SK-N-SH (cell line): ENCODE results near the gene MAF. TPM values are rescaled to one million over a fixed set of nuclear protein-coding genes. Genes with fewer than 3 reads are reported as not detected.

ENCODE experiments used
- CTCF ChIA-PET: fragments of 300-600, 350-600 bp; formaldehyde crosslinking; extraction: SDS; loops from one replicate; lab custom pipeline; 2021; lab: Yijun Ruan, JAX
- POLR2A ChIA-PET: fragments of 350-600 bp; sonication (Branson Sonifier 250); formaldehyde crosslinking; extraction: SDS; loops from one replicate; lab custom pipeline; 2020; ENCODE audit warnings: antibody characterized with exemption, inconsistent platforms; lab: Yijun Ruan, JAX
- DNase-seq: peaks from one replicate; pipeline ENCODE4 v3.0.0; 2012
- H2AFZ ChIP-seq: fragments of 200-600 bp; sonication (generic); 2 replicates; pipeline ENCODE4 v1.8.1; 2016; ENCODE audit warnings: antibody characterized with exemption, mild to moderate bottlenecking, low read depth
- H3F3A ChIP-seq: fragments of 200-600 bp; sonication (generic); replicated peaks from 2 replicates; pipeline ENCODE3; 2016; ENCODE audit warnings: antibody characterized with exemption, mild to moderate bottlenecking; ENCODE audit not compliant: insufficient read depth
- H3K27ac ChIP-seq, 2 experiments: fragments of 200-500 bp in 1 of 2; fragments of 200-600 bp in 1 of 2; sonication (Bioruptor generic) in 1 of 2; sonication (generic), shearing (Covaris generic) in 1 of 2; 2 replicates each; pipeline versions ENCODE4 v1.5.1 to v1.6.1; 2014 to 2016; ENCODE audit warnings: low read depth in 2 of 2, inconsistent platforms in 1 of 2, low read length in 1 of 2, mild to moderate bottlenecking in 1 of 2, mixed read lengths in 1 of 2
- H3K27me3 ChIP-seq: fragments of 200-600 bp; sonication (generic), shearing (Covaris generic); 2 replicates; pipeline ENCODE4 v1.6.1; 2016; ENCODE audit warnings: mixed run types; ENCODE audit not compliant: insufficient read depth
- H3K36me3 ChIP-seq, 2 experiments: fragments of 200-500 bp in 1 of 2; fragments of 200-600 bp in 1 of 2; sonication (Bioruptor generic) in 1 of 2; sonication (generic) in 1 of 2; replicated peaks in 1 of 2; 2 replicates each; pipeline versions ENCODE3 to v1.5.1; 2014 to 2016; ENCODE audit warnings: low read length in 1 of 2, mild to moderate bottlenecking in 1 of 2; ENCODE audit not compliant: insufficient read depth in 2 of 2, control insufficient read depth in 1 of 2
- H3K4me1 ChIP-seq, 2 experiments: fragments of 200-500 bp in 1 of 2; fragments of 200-600 bp in 1 of 2; sonication (Bioruptor generic) in 1 of 2; sonication (generic), shearing (Covaris generic) in 1 of 2; 2 replicates each; pipeline versions ENCODE4 v1.5.1 to v1.6.1; 2014 to 2016; ENCODE audit warnings: low read depth in 1 of 2, low read length in 1 of 2, mixed run types in 1 of 2; ENCODE audit not compliant: insufficient read depth in 2 of 2, control insufficient read depth in 1 of 2
- H3K4me2 ChIP-seq: fragments of 200-600 bp; sonication (generic), shearing (Covaris generic); 2 replicates; pipeline ENCODE4 v1.6.1; 2017; ENCODE audit warnings: mixed run types
- H3K4me3 ChIP-seq, 2 experiments: fragments of 200-500 bp in 1 of 2; fragments of 200-600 bp in 1 of 2; sonication (Bioruptor generic) in 1 of 2; sonication (generic), shearing (Covaris generic) in 1 of 2; 2 replicates each; pipeline versions ENCODE4 v1.5.1 to v1.8.1; 2014 to 2016; ENCODE audit warnings: low read depth in 2 of 2, inconsistent platforms in 1 of 2, low read length in 1 of 2, mild to moderate bottlenecking in 1 of 2, mixed read lengths in 1 of 2, moderate library complexity in 1 of 2
- H3K79me2 ChIP-seq: fragments of 200-600 bp; sonication (generic); 2 replicates; pipeline ENCODE4 v1.8.1; 2017; ENCODE audit warnings: mild to moderate bottlenecking; ENCODE audit not compliant: insufficient read depth
- H3K9ac ChIP-seq: fragments of 200-600 bp; sonication (generic); 2 replicates; pipeline ENCODE4 v1.6.1; 2017; ENCODE audit warnings: mixed run types
- H3K9me2 ChIP-seq: fragments of 200-600 bp; sonication (generic); 2 replicates; pipeline ENCODE4 v1.6.1; 2017; ENCODE audit warnings: mixed run types
- H3K9me3 ChIP-seq: fragments of 200-600 bp; sonication (generic); 2 replicates; pipeline ENCODE4 v1.6.1; 2017; ENCODE audit warnings: mixed run types, mild to moderate bottlenecking, moderate library complexity
- H4K20me1 ChIP-seq: fragments of 200-600 bp; sonication (generic); 2 replicates; pipeline ENCODE4 v1.6.1; 2017; ENCODE audit warnings: mild to moderate bottlenecking, mixed run types; ENCODE audit not compliant: insufficient read depth
- CTCF ChIP-seq: fragments of 200-600 bp; sonication (generic); IDR thresholded peaks from 2 replicates; pipeline ENCODE4 v1.6.1; 2017; ENCODE audit warnings: antibody characterized with exemption, mild to moderate bottlenecking, moderate library complexity
- EP300 ChIP-seq, 2 experiments: IDR thresholded peaks; 2 replicates each; pipeline versions ENCODE4 v1.4.0 to v1.6.1; 2012; ENCODE audit warnings: borderline replicate concordance in 1 of 2, low read depth in 1 of 2, low read length in 1 of 2
- FOXM1 ChIP-seq: IDR thresholded peaks from 2 replicates; pipeline ENCODE4 v1.4.0; 2012; ENCODE audit warnings: low read depth, mild to moderate bottlenecking
- GABPA ChIP-seq: IDR thresholded peaks from 2 replicates; pipeline ENCODE4 v1.4.0; 2012; ENCODE audit warnings: low read depth, mild to moderate bottlenecking
- IRF3 ChIP-seq: fragments of 150-350 bp; IDR thresholded peaks from 2 replicates; pipeline ENCODE4 v1.6.1; 2016; ENCODE audit warnings: mild to moderate bottlenecking, low read depth, low read length
- JUND ChIP-seq: IDR thresholded peaks from 2 replicates; pipeline ENCODE4 v1.4.0; 2012
- MAX ChIP-seq: IDR thresholded peaks from 2 replicates; pipeline ENCODE4 v1.4.0; 2012; ENCODE audit warnings: low read depth
- POLR2AphosphoS5 ChIP-seq: IDR thresholded peaks from 2 replicates; pipeline ENCODE4 v1.6.1; 2012; ENCODE audit warnings: low read depth, low read length
- RAD21 ChIP-seq: IDR thresholded peaks from 2 replicates; pipeline ENCODE4 v1.6.1; 2012; ENCODE audit warnings: mild to moderate bottlenecking, low read length
- RCOR1 ChIP-seq: fragments of 150-350 bp; IDR thresholded peaks from 2 replicates; pipeline ENCODE4 v1.6.1; 2017; ENCODE audit warnings: antibody characterized with exemption, low read length
- REST ChIP-seq: IDR thresholded peaks from 2 replicates; pipeline ENCODE4 v1.6.1; 2012; ENCODE audit warnings: mild to moderate bottlenecking, low read depth, low read length, moderate library complexity
- SIN3A ChIP-seq: IDR thresholded peaks from 2 replicates; pipeline ENCODE4 v1.6.1; 2012; ENCODE audit warnings: low read depth, mild to moderate bottlenecking, low read length, moderate library complexity, borderline replicate concordance
- TAF1 ChIP-seq: IDR thresholded peaks from 2 replicates; pipeline ENCODE4 v1.6.1; 2012; ENCODE audit warnings: low read depth, mild to moderate bottlenecking, low read length, moderate library complexity, borderline replicate concordance
- TCF12 ChIP-seq: IDR thresholded peaks from 2 replicates; pipeline ENCODE4 v1.4.0; 2012
- YY1 ChIP-seq: IDR thresholded peaks from 2 replicates; pipeline ENCODE4 v1.4.0; 2012; ENCODE audit warnings: low read depth, mild to moderate bottlenecking
- WGBS: methylation state at CpG from one replicate; pipeline ENCODE4 v1.1.6; 2017; ENCODE audit warnings: low lambda C conversion rate; 5-methylcytosine and 5-hydroxymethylcytosine counted together
- polyA plus RNA-seq, 3 experiments: library from polyadenylated mRNA; depleted of rRNA; stranded (reverse); fragments of >200 nt; gene quantifications; 2 replicates each; pipeline ENCODE4 v1.2.3, GENCODE V29; 2012

MAF gene
- polyA plus RNA-seq, 1 of the 3 experiments (the other 2 are of a cell fraction), result 0.23 TPM

- DNase-seq, result no peak
- no peak overlapping the region for H3K9ac ChIP-seq
These were observed 39.2 kb upstream of the MAF start for GRCh38 chr16:79639576-79640311.

More at GRCh38 chr16:79639576-79640311, 39.2 kb upstream of the MAF start:
- Histone ChIP-seq H3K4me3 (no peak overlapping the region), H3K9me3 (no peaks in the 10 kb centered on the region), H3K36me3 (no peaks in the 10 kb centered on the region), H3K79me2 (no peaks in the 10 kb centered on the region), H4K20me1 (no peaks in the 10 kb centered on the region), H3K4me2 (no peak overlapping the region), H3K27me3 (no peaks in the 10 kb centered on the region), H3K9me2 (no peaks in the 10 kb centered on the region), H3F3A (no peaks in the 10 kb centered on the region), H3K4me1 (no peaks in the 10 kb centered on the region), H2AFZ (no peak overlapping the region), H3K27ac (no peak overlapping the region)
- TF ChIP-seq SIN3A (no peak), IRF3 (no peak), EP300 (IDR thresholded peaks at IDR 0.05; ENCODE audit: borderline replicate concordance in 1 of 2, low read depth in 1 of 2, low read length in 1 of 2) (no peak), JUND (no peak), REST (no peak), RCOR1 (no peak), RAD21 (no peak), CTCF (no peak), FOXM1 (no peak), GABPA (no peak), TCF12 (no peak), POLR2AphosphoS5 (no peak), TAF1 (no peak), MAX (no peak), YY1 (no peak)
- ChIA-PET CTCF (no interaction called here), POLR2A (no interaction called here)
- 64% methylated on average over 13 of the region's 13 CpGs for WGBS
